ENCODE results near the gene SPPL3. TPM values are rescaled to one million over a fixed set of nuclear protein-coding genes. Genes with fewer than 3 reads are reported as not detected.
A peak's percentile ranks its signal among the peaks of the same experiment; 100 is the strongest.

The SPPL3 gene
- total RNA-seq, 1 experiment from 2014 or later, result 18.8 TPM

DNA sequence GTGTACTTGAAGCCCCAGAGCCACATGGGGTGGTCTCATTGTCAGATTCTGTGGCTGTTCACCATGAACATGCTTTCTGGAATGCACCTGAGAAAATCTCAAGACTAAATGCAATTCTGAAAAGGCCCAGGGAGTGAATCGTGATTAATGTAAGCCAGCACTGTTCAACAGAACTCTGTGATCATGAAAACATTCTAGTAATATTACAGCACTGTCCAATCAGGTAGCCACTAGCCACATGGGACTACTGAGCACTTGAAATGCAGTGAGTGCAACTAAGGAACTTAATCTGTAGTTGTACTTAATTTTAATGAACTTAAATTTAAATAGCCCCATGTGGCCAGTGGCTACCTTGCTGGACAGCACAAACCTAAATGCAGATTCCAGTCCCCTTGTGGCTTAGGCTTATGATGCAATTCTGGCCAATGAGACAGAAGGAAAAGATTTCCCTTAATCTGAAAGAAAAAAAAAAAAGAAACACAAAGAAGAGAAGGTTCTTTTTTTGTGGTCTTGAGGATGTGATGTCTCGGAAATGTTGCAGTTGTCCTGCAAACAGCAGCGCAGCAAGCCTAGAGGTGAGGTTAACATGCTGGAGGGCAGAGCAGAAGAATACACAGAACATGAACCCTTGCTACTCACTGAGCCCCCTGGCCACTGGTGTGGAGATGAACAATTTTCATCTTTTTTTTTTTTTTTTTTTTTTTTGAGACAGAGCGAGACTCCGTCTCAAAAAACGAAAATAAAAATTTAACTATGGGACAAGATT is 48.2 kb downstream of the SPPL3 start:
- H3K9me2 ChIP-seq (replicated peaks; ENCODE audit: low read length), result no peaks in the 10 kb centered on the region
- ATAC-seq, result no peak
- intact Hi-C loops (cut with micrococcal nuclease), result loop anchor here (5.0 kb wide), 1 partner anchor 46 kb away; the partner anchor contains the start of gene SPPL3
- no peak overlapping the region for H2AFZ ChIP-seq (ENCODE audit: low read length)
- no peak overlapping the region for H3K9ac ChIP-seq (ENCODE audit: low read length)
- ChIA-PET CTCF (interaction anchor here (0.7 to 1.3 kb wide), 3 partner anchors 116 to 207 kb away, joined by 3 to 16 read pairs (median 3); no protein-coding TSS in a partner anchor), POLR2A (ENCODE audit: unreplicated experiment) (no interaction called here)
- H3K4me3 ChIP-seq (ENCODE audit: low read length), result no peak overlapping the region
- H3K27ac ChIP-seq (ENCODE audit: low read length), result no peak overlapping the region
- DNase-seq, result no peak
- H3K9me3 ChIP-seq (ENCODE audit: low read length), result peaks cover 11% of the 10 kb centered on the region; the same call in 1 of the 2 replicates
- H3K36me3 ChIP-seq (ENCODE audit: low read depth, low read length), result peaks cover 12% of the 10 kb centered on the region
- no peak overlapping the region for H3K4me2 ChIP-seq (ENCODE audit: low read length)
- BruUV-seq (replicated peaks), result no TSS peak
- peaks cover 69% of the 10 kb centered on the region for H3K79me2 ChIP-seq (ENCODE audit: low read length)
- H3F3A ChIP-seq (ENCODE audit: low read length, unreplicated experiment), result peaks cover 5% of the 10 kb centered on the region
- H3K4me1 ChIP-seq (ENCODE audit: insufficient read depth, low read length), result peaks cover 17% of the 10 kb centered on the region
- peaks cover 6% of the 10 kb centered on the region; the same call in 1 of the 2 replicates for H4K20me1 ChIP-seq (ENCODE audit: low read length)
- TF ChIP-seq EZH2phosphoT487 (IDR thresholded peaks at IDR 0.05; ENCODE audit: borderline replicate concordance, low read length), result no peak
- TF ChIP-seq EZH2 (IDR thresholded peaks at IDR 0.05; ENCODE audit: low read length, unreplicated experiment), result no peak
- no peak for TF ChIP-seq CTCF (conservative IDR thresholded peaks at IDR 0.05; ENCODE audit: low read depth, low read length)
- no peaks in the 10 kb centered on the region for H3K27me3 ChIP-seq (ENCODE audit: low read length)

- Histone ChIP-seq H3K4me1 (ENCODE audit: insufficient read depth, low read length) (peaks cover 28% of the 10 kb centered on the region), H3F3A (ENCODE audit: low read length, unreplicated experiment) (peaks cover 5% of the 10 kb centered on the region), H3K79me2 (ENCODE audit: low read length) (peaks cover 63% of the 10 kb centered on the region), H3K4me2 (ENCODE audit: low read length) (no peak overlapping the region), H3K9me2 (replicated peaks; ENCODE audit: low read length) (no peaks in the 10 kb centered on the region), H3K4me3 (ENCODE audit: low read length) (no peak overlapping the region), H4K20me1 (ENCODE audit: low read length) (0 out of 2 replicates have a peak, but pooled peaks cover 6% of the 10 kb centered on the region), H3K27ac (ENCODE audit: low read length) (no peak overlapping the region), H3K36me3 (ENCODE audit: low read depth, low read length) (peaks cover 12% of the 10 kb centered on the region), H3K9me3 (ENCODE audit: low read length) (peaks cover 11% of the 10 kb centered on the region; the same call in 1 of the 2 replicates), H3K27me3 (ENCODE audit: low read length) (no peaks in the 10 kb centered on the region), H3K9ac (ENCODE audit: low read length) (no peak overlapping the region), H2AFZ (ENCODE audit: low read length) (no peak overlapping the region)
- no peak for TF ChIP-seq EZH2 (IDR thresholded peaks at IDR 0.05; ENCODE audit: low read length, unreplicated experiment)
- DNase-seq (no peak), ATAC-seq (no peak)
- intact Hi-C loops (cut with micrococcal nuclease), result loop anchor here (5.0 kb wide), 1 partner anchor 47 kb away; the partner anchor contains the start of gene SPPL3
- ChIA-PET CTCF (no interaction called here), POLR2A (ENCODE audit: unreplicated experiment) (no interaction called here)
- BruUV-seq (replicated peaks), result no TSS peak
These were observed 49.4 kb downstream of the SPPL3 start for GRCh38 chr12:120854804-120855203.

DNA sequence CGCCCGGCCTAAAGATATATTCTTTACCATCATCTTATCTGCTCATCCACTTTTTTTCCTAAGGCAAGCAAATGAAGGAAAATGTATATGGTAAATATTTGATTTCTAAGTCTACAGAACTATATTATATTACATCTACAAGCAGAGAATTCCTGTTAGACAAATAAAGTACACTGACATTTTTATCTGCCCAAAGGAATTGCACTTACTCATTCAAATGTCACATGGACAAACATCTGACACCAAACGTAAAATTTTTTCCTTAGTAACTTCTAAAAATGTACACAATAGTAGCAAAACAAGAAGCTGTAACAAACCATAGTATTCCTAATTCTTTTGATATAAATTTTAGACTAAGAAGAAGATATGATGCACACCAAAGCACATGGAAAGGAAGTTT is 51.0 kb downstream of the SPPL3 start:
- Histone ChIP-seq H3K9me3 (ENCODE audit: low read length) (no peaks in the 10 kb centered on the region), H3K4me2 (ENCODE audit: low read length) (peak overlapping the region; percentile 55), H3K9ac (ENCODE audit: low read length) (peak overlapping the region; percentile 36), H3K36me3 (ENCODE audit: low read depth, low read length) (no peaks in the 10 kb centered on the region), H3K27ac (ENCODE audit: low read length) (peak overlapping the region; percentile 67), H4K20me1 (ENCODE audit: low read length) (0 out of 2 replicates have a peak, but pooled peaks cover 6% of the 10 kb centered on the region), H3K4me3 (ENCODE audit: low read length) (peak overlapping the region; percentile 20; the same call in 1 of the 2 replicates), H3F3A (ENCODE audit: low read length, unreplicated experiment) (peaks cover 5% of the 10 kb centered on the region), H3K27me3 (ENCODE audit: low read length) (no peaks in the 10 kb centered on the region), H3K79me2 (ENCODE audit: low read length) (peaks cover 68% of the 10 kb centered on the region), H3K4me1 (ENCODE audit: insufficient read depth, low read length) (peaks cover 37% of the 10 kb centered on the region), H3K9me2 (replicated peaks; ENCODE audit: low read length) (no peaks in the 10 kb centered on the region), H2AFZ (ENCODE audit: low read length) (0 out of 2 replicates have a peak overlapping the region, but pooled peaks have one; percentile 5)
- TF ChIP-seq EZH2phosphoT487 (IDR thresholded peaks at IDR 0.05; ENCODE audit: borderline replicate concordance, low read length) (no peak), EZH2 (IDR thresholded peaks at IDR 0.05; ENCODE audit: low read length, unreplicated experiment) (no peak), CTCF (conservative IDR thresholded peaks at IDR 0.05; ENCODE audit: low read depth, low read length) (no peak)
- peak; percentile 56 for ATAC-seq
- CTCF ChIA-PET, result no interaction called here
- peak; percentile 67 for DNase-seq
- POLR2A ChIA-PET (ENCODE audit: unreplicated experiment), result interaction anchor here (0.7 kb wide), 1 partner anchor 26 kb away, joined by 3 read pairs; no protein-coding TSS in a partner anchor
- BruUV-seq (replicated peaks), result no TSS peak
- intact Hi-C loops (cut with micrococcal nuclease), result no loop called here

Data from PC-3 (cell line).